Activated CD4-positive, alpha-beta memory T cell treated with anti-CD3 and anti-CD28 coated beads, Interleukin-2, amount 10 ng/mL, durations not matched to agents 7 days and 5 days (primary cell): Measurements from ENCODE around the gene POU2AF2. TPM values are rescaled to one million over a fixed set of nuclear protein-coding genes. Genes with fewer than 3 reads are reported as not detected.

ENCODE experiments used
- CTCF ChIA-PET: fragments of 350-600 bp; sonication (Branson Sonifier 250); formaldehyde crosslinking; loops from one replicate; lab custom pipeline; 2021; ENCODE audit warnings: antibody characterized with exemption, inconsistent platforms; lab: Charles Lee
- POLR2A ChIA-PET: fragments of 350-600 bp; sonication (Branson Sonifier 250); formaldehyde crosslinking; loops from one replicate; lab custom pipeline; 2021; ENCODE audit warnings: antibody characterized with exemption; lab: Charles Lee
- DNase-seq: peaks from one replicate; pipeline ENCODE4 v3.0.0-alpha.2; 2020
- H3K27ac Mint-ChIP-seq: one replicate; pipeline ENCODE4 v1.8.0; 2021; ENCODE audit warnings: mild to moderate bottlenecking, mixed read lengths
- H3K27me3 Mint-ChIP-seq: one replicate; pipeline ENCODE4 v1.8.0; 2021; ENCODE audit warnings: mixed read lengths
- H3K36me3 Mint-ChIP-seq: one replicate; pipeline ENCODE4 v1.8.0; 2021; ENCODE audit warnings: low read depth, mixed read lengths
- H3K4me1 Mint-ChIP-seq: one replicate; pipeline ENCODE4 v1.8.0; 2021; ENCODE audit warnings: mixed read lengths
- H3K4me3 Mint-ChIP-seq: one replicate; pipeline ENCODE4 v1.8.0; 2021; ENCODE audit warnings: mild to moderate bottlenecking, mixed read lengths
- H3K9me3 Mint-ChIP-seq: one replicate; pipeline ENCODE4 v1.8.0; 2021; ENCODE audit warnings: mixed read lengths
- total RNA-seq, 2 experiments: library from RNA; stranded (reverse); gene quantifications; one replicate each; pipeline ENCODE4 v1.2.3, GENCODE V29; 2021

The POU2AF2 gene
- total RNA-seq, 2 experiments from 2014 or later = not detected

- Mint-ChIP-seq H3K27me3 (peaks cover 30% of the 10 kb centered on the region), H3K36me3 (no peaks in the 10 kb centered on the region), H3K4me3 (peak overlapping the region; percentile 0), H3K27ac (peak overlapping the region; percentile 1), H3K4me1 (peaks cover 30% of the 10 kb centered on the region), H3K9me3 (no peaks in the 10 kb centered on the region)
- POLR2A ChIA-PET = no interaction called here
- peak; percentile 44 for DNase-seq
- CTCF ChIA-PET = interaction anchor here (0.9 to 4.2 kb wide), 10 partner anchors 12 to 795 kb away, joined by 3 to 25 read pairs (median 3); partner anchors contain the start of gene ALG9
Observed at GRCh38 chr11:111229604-111230003, 15.9 kb upstream of the POU2AF2 start.

GRCh38 chr11:111230122-111230465, 15.4 kb upstream of the POU2AF2 start:
- Mint-ChIP-seq H3K9me3 (no peaks in the 10 kb centered on the region), H3K36me3 (no peaks in the 10 kb centered on the region), H3K4me3 (peak overlapping the region; percentile 75), H3K27me3 (peaks cover 31% of the 10 kb centered on the region), H3K4me1 (peaks cover 30% of the 10 kb centered on the region), H3K27ac (no peak overlapping the region)
- CTCF ChIA-PET = interaction anchor here (0.6 to 4.2 kb wide), 14 partner anchors 9 to 853 kb away, joined by 3 to 25 read pairs (median 3); partner anchors contain the start of gene ALG9
- DNase-seq = no peak
- POLR2A ChIA-PET = interaction anchor here (0.6 to 1.2 kb wide), 2 partner anchors 9 to 405 kb away, joined by 3 read pairs; no protein-coding TSS in a partner anchor

- H3K4me1 Mint-ChIP-seq = peaks cover 30% of the 10 kb centered on the region
- H3K4me3 Mint-ChIP-seq = no peak overlapping the region
- CTCF ChIA-PET = interaction anchor here (0.6 to 4.2 kb wide), 4 partner anchors 11 to 797 kb away, joined by 4 to 25 read pairs (median 5); no protein-coding TSS in a partner anchor
- H3K9me3 Mint-ChIP-seq = no peaks in the 10 kb centered on the region
- H3K36me3 Mint-ChIP-seq = no peaks in the 10 kb centered on the region
- no peak overlapping the region for H3K27ac Mint-ChIP-seq
- H3K27me3 Mint-ChIP-seq = peaks cover 30% of the 10 kb centered on the region
- POLR2A ChIA-PET = no interaction called here
- no peak for DNase-seq
Observed at GRCh38 chr11:111231836-111232235, 13.7 kb upstream of the POU2AF2 start.

- H3K4me1 Mint-ChIP-seq = peaks cover 5% of the 10 kb centered on the region
- no peaks in the 10 kb centered on the region for H3K36me3 Mint-ChIP-seq
- H3K27me3 Mint-ChIP-seq = peaks cover 30% of the 10 kb centered on the region
- H3K9me3 Mint-ChIP-seq = no peaks in the 10 kb centered on the region
- no peak for DNase-seq
- ChIA-PET POLR2A (no interaction called here), CTCF (no interaction called here)
- H3K4me3 Mint-ChIP-seq = no peak overlapping the region
- H3K27ac Mint-ChIP-seq = no peak overlapping the region
Observed at GRCh38 chr11:111236383-111236782, 9.1 kb upstream of the POU2AF2 start.

GRCh38 chr11:111237926-111238325, 7.6 kb upstream of the POU2AF2 start:
- ChIA-PET CTCF (interaction anchor here (0.5 kb wide), 1 partner anchor 1041 kb away, joined by 4 read pairs; no protein-coding TSS in a partner anchor), POLR2A (no interaction called here)
- H3K36me3 Mint-ChIP-seq = no peaks in the 10 kb centered on the region
- peaks cover 24% of the 10 kb centered on the region for H3K27me3 Mint-ChIP-seq
- H3K4me1 Mint-ChIP-seq = no peaks in the 10 kb centered on the region
- no peak overlapping the region for H3K4me3 Mint-ChIP-seq
- no peaks in the 10 kb centered on the region for H3K9me3 Mint-ChIP-seq
- H3K27ac Mint-ChIP-seq = no peak overlapping the region
- no peak for DNase-seq

GRCh38 chr11:111246956-111247355, 1.4 kb downstream of the POU2AF2 start:
- Mint-ChIP-seq H3K36me3 (no peaks in the 10 kb centered on the region), H3K27me3 (peaks cover 39% of the 10 kb centered on the region), H3K9me3 (no peaks in the 10 kb centered on the region), H3K4me1 (no peaks in the 10 kb centered on the region), H3K27ac (no peak overlapping the region), H3K4me3 (no peak overlapping the region)
- no peak for DNase-seq
- ChIA-PET POLR2A (no interaction called here), CTCF (interaction anchor here (0.6 to 1.2 kb wide), 2 partner anchors 13 to 36 kb away, joined by 3 to 4 read pairs; no protein-coding TSS in a partner anchor)

- no peak for DNase-seq
- Mint-ChIP-seq H3K27me3 (peaks cover 25% of the 10 kb centered on the region), H3K4me3 (no peak overlapping the region), H3K9me3 (no peaks in the 10 kb centered on the region), H3K36me3 (no peaks in the 10 kb centered on the region), H3K4me1 (no peaks in the 10 kb centered on the region), H3K27ac (no peak overlapping the region)
- POLR2A ChIA-PET = no interaction called here
- CTCF ChIA-PET = no interaction called here
Observed at GRCh38 chr11:111250936-111251335, 5.4 kb downstream of the POU2AF2 start.

GRCh38 chr11:111253131-111253530, 7.6 kb downstream of the POU2AF2 start:
- H3K27ac Mint-ChIP-seq = no peak overlapping the region
- H3K36me3 Mint-ChIP-seq = no peaks in the 10 kb centered on the region
- CTCF ChIA-PET = no interaction called here
- no peaks in the 10 kb centered on the region for H3K9me3 Mint-ChIP-seq
- POLR2A ChIA-PET = no interaction called here
- no peak overlapping the region for H3K4me3 Mint-ChIP-seq
- H3K4me1 Mint-ChIP-seq = no peaks in the 10 kb centered on the region
- H3K27me3 Mint-ChIP-seq = peaks cover 26% of the 10 kb centered on the region
- no peak for DNase-seq

GRCh38 chr11:111253630-111254029, 8.1 kb downstream of the POU2AF2 start:
- ChIA-PET POLR2A (no interaction called here), CTCF (no interaction called here)
- Mint-ChIP-seq H3K9me3 (no peaks in the 10 kb centered on the region), H3K4me3 (no peak overlapping the region), H3K27ac (no peak overlapping the region), H3K4me1 (no peaks in the 10 kb centered on the region), H3K36me3 (no peaks in the 10 kb centered on the region), H3K27me3 (peaks cover 25% of the 10 kb centered on the region)
- DNase-seq = no peak

- ChIA-PET CTCF (no interaction called here), POLR2A (no interaction called here)
- Mint-ChIP-seq H3K36me3 (no peaks in the 10 kb centered on the region), H3K9me3 (no peaks in the 10 kb centered on the region), H3K4me1 (no peaks in the 10 kb centered on the region), H3K27ac (no peak overlapping the region), H3K27me3 (peaks cover 41% of the 10 kb centered on the region), H3K4me3 (no peak overlapping the region)
- no peak for DNase-seq
Observed at GRCh38 chr11:111258046-111258445, 12.5 kb downstream of the POU2AF2 start.

GRCh38 chr11:111259896-111260295, 14.4 kb downstream of the POU2AF2 start:
- no peaks in the 10 kb centered on the region for H3K36me3 Mint-ChIP-seq
- H3K27me3 Mint-ChIP-seq = peaks cover 41% of the 10 kb centered on the region
- H3K9me3 Mint-ChIP-seq = no peaks in the 10 kb centered on the region
- H3K4me1 Mint-ChIP-seq = no peaks in the 10 kb centered on the region
- no peak overlapping the region for H3K27ac Mint-ChIP-seq
- CTCF ChIA-PET = interaction anchor here (0.7 kb wide), 1 partner anchor 530 kb away, joined by 3 read pairs; no protein-coding TSS in a partner anchor
- no peak for DNase-seq
- no peak overlapping the region for H3K4me3 Mint-ChIP-seq
- POLR2A ChIA-PET = no interaction called here

- no peak overlapping the region for H3K27ac Mint-ChIP-seq
- ChIA-PET POLR2A (no interaction called here), CTCF (interaction anchor here (0.8 kb wide), 1 partner anchor 22 kb away, joined by 3 read pairs; no protein-coding TSS in a partner anchor)
- no peak for DNase-seq
- H3K27me3 Mint-ChIP-seq = peaks cover 38% of the 10 kb centered on the region
- H3K36me3 Mint-ChIP-seq = no peaks in the 10 kb centered on the region
- H3K4me1 Mint-ChIP-seq = no peaks in the 10 kb centered on the region
- H3K9me3 Mint-ChIP-seq = no peaks in the 10 kb centered on the region
- no peak overlapping the region for H3K4me3 Mint-ChIP-seq
Observed at GRCh38 chr11:111260811-111261210, 15.3 kb downstream of the POU2AF2 start.

GRCh38 chr11:111264646-111265045, 19.1 kb downstream of the POU2AF2 start:
- Mint-ChIP-seq H3K4me1 (no peaks in the 10 kb centered on the region), H3K27ac (no peak overlapping the region), H3K4me3 (no peak overlapping the region), H3K9me3 (no peaks in the 10 kb centered on the region), H3K36me3 (no peaks in the 10 kb centered on the region), H3K27me3 (peaks cover 29% of the 10 kb centered on the region)
- CTCF ChIA-PET = no interaction called here
- no peak for DNase-seq
- POLR2A ChIA-PET = no interaction called here

- ChIA-PET POLR2A (no interaction called here), CTCF (interaction anchor here (1.0 kb wide), 1 partner anchor 17 kb away, joined by 4 read pairs; no protein-coding TSS in a partner anchor)
- Mint-ChIP-seq H3K4me3 (no peak overlapping the region), H3K27me3 (peaks cover 23% of the 10 kb centered on the region), H3K27ac (no peak overlapping the region), H3K4me1 (no peaks in the 10 kb centered on the region), H3K36me3 (no peaks in the 10 kb centered on the region), H3K9me3 (no peaks in the 10 kb centered on the region)
- no peak for DNase-seq
Observed at GRCh38 chr11:111265421-111265820, 19.9 kb downstream of the POU2AF2 start.
